Right kidney (tissue), 1 donor: Measurements from ENCODE around the gene NPIPB9.

Source experiments
- DNase-seq: peaks from one replicate; pipeline ENCODE4 v3.0.0-alpha.2; 2016

NPIPB9 gene

GRCh38 chr16:28821874-28822519 is 70.4 kb downstream of the NPIPB9 start:
- DNase-seq, result no peak
